ENCODE data around the gene GFPT2.

Gene GFPT2

GRCh38 chr5:180346358-180346757 lies 6.8 kb downstream of the GFPT2 start:
- Histone ChIP-seq H3K27me3 (ENCODE audit: control insufficient read depth in 1 of 2, insufficient read depth in 2 of 2, low read length in 2 of 2) (no peaks in the 10 kb centered on the region), H3K4me3 (ENCODE audit: low read depth in 1 of 2, low read length in 2 of 2) (no peak overlapping the region), H3K36me3 (ENCODE audit: insufficient read depth, low read length) (no peaks in the 10 kb centered on the region), H3K9me3 (ENCODE audit: low read length) (no peaks in the 10 kb centered on the region), H3K9ac (ENCODE audit: low read length) (no peak overlapping the region), H3K27ac (ENCODE audit: low read depth, low read length) (no peak overlapping the region), H3K4me1 (ENCODE audit: insufficient read depth, low read length) (peaks cover 18% of the 10 kb centered on the region)

- Histone ChIP-seq H3K27me3 (ENCODE audit: control insufficient read depth in 1 of 2, insufficient read depth in 2 of 2, low read length in 2 of 2) (no peaks in the 10 kb centered on the region), H3K36me3 (ENCODE audit: insufficient read depth, low read length) (no peaks in the 10 kb centered on the region), H3K9me3 (ENCODE audit: low read length) (no peaks in the 10 kb centered on the region), H3K9ac (ENCODE audit: low read length) (no peak overlapping the region), H3K27ac (ENCODE audit: low read depth, low read length) (no peak overlapping the region), H3K4me1 (ENCODE audit: insufficient read depth, low read length) (peaks cover 18% of the 10 kb centered on the region), H3K4me3 (ENCODE audit: low read depth in 1 of 2, low read length in 2 of 2) (no peak overlapping the region)
Observed at GRCh38 chr5:180345781-180346180, 7.4 kb downstream of the GFPT2 start.

- no peaks in the 10 kb centered on the region for H3K36me3 ChIP-seq (ENCODE audit: insufficient read depth, low read length)
- no peak overlapping the region for H3K27ac ChIP-seq (ENCODE audit: low read depth, low read length)
- H3K9ac ChIP-seq (ENCODE audit: low read length): no peak overlapping the region
- no peaks in the 10 kb centered on the region for H3K27me3 ChIP-seq (ENCODE audit: control insufficient read depth in 1 of 2, insufficient read depth in 2 of 2, low read length in 2 of 2)
- H3K9me3 ChIP-seq (ENCODE audit: low read length): no peaks in the 10 kb centered on the region
- no peak overlapping the region for H3K4me3 ChIP-seq (ENCODE audit: low read depth in 1 of 2, low read length in 2 of 2)
- peaks cover 18% of the 10 kb centered on the region for H3K4me1 ChIP-seq (ENCODE audit: insufficient read depth, low read length)
Observed at GRCh38 chr5:180345186-180345585, 8.0 kb downstream of the GFPT2 start.

- H3K4me3 ChIP-seq (ENCODE audit: low read depth in 1 of 2, low read length in 2 of 2): no peak overlapping the region
- H3K27ac ChIP-seq (ENCODE audit: low read depth, low read length): no peak overlapping the region
- H3K9me3 ChIP-seq (ENCODE audit: low read length): no peaks in the 10 kb centered on the region
- no peaks in the 10 kb centered on the region for H3K27me3 ChIP-seq (ENCODE audit: control insufficient read depth in 1 of 2, insufficient read depth in 2 of 2, low read length in 2 of 2)
- no peaks in the 10 kb centered on the region for H3K36me3 ChIP-seq (ENCODE audit: insufficient read depth, low read length)
- no peak overlapping the region for H3K9ac ChIP-seq (ENCODE audit: low read length)
- peaks cover 18% of the 10 kb centered on the region for H3K4me1 ChIP-seq (ENCODE audit: insufficient read depth, low read length)
Observed at GRCh38 chr5:180344696-180344999, 8.5 kb downstream of the GFPT2 start.

- H3K36me3 ChIP-seq (ENCODE audit: insufficient read depth, low read length): no peaks in the 10 kb centered on the region
- H3K27ac ChIP-seq (ENCODE audit: low read depth, low read length): no peak overlapping the region
- peaks cover 18% of the 10 kb centered on the region for H3K4me1 ChIP-seq (ENCODE audit: insufficient read depth, low read length)
- no peak overlapping the region for H3K9ac ChIP-seq (ENCODE audit: low read length)
- no peaks in the 10 kb centered on the region for H3K9me3 ChIP-seq (ENCODE audit: low read length)
- H3K4me3 ChIP-seq (ENCODE audit: low read depth in 1 of 2, low read length in 2 of 2): no peak overlapping the region
- H3K27me3 ChIP-seq (ENCODE audit: control insufficient read depth in 1 of 2, insufficient read depth in 2 of 2, low read length in 2 of 2): no peaks in the 10 kb centered on the region
Observed at GRCh38 chr5:180343831-180344695, 9.1 kb downstream of the GFPT2 start.

- H3K9me3 ChIP-seq (ENCODE audit: low read length): no peaks in the 10 kb centered on the region
- no peak overlapping the region for H3K9ac ChIP-seq (ENCODE audit: low read length)
- no peak overlapping the region for H3K4me3 ChIP-seq (ENCODE audit: low read depth in 1 of 2, low read length in 2 of 2)
- peaks cover 18% of the 10 kb centered on the region for H3K4me1 ChIP-seq (ENCODE audit: insufficient read depth, low read length)
- H3K27ac ChIP-seq (ENCODE audit: low read depth, low read length): no peak overlapping the region
- no peaks in the 10 kb centered on the region for H3K36me3 ChIP-seq (ENCODE audit: insufficient read depth, low read length)
- no peaks in the 10 kb centered on the region for H3K27me3 ChIP-seq (ENCODE audit: control insufficient read depth in 1 of 2, insufficient read depth in 2 of 2, low read length in 2 of 2)
Observed at GRCh38 chr5:180343110-180343830, 9.9 kb downstream of the GFPT2 start.

- H3K36me3 ChIP-seq (ENCODE audit: insufficient read depth, low read length): no peaks in the 10 kb centered on the region
- H3K9ac ChIP-seq (ENCODE audit: low read length): no peak overlapping the region
- no peaks in the 10 kb centered on the region for H3K9me3 ChIP-seq (ENCODE audit: low read length)
- no peak overlapping the region for H3K4me3 ChIP-seq (ENCODE audit: low read depth in 1 of 2, low read length in 2 of 2)
- H3K27me3 ChIP-seq (ENCODE audit: control insufficient read depth in 1 of 2, insufficient read depth in 2 of 2, low read length in 2 of 2): no peaks in the 10 kb centered on the region
- H3K27ac ChIP-seq (ENCODE audit: low read depth, low read length): no peak overlapping the region
- peaks cover 18% of the 10 kb centered on the region for H3K4me1 ChIP-seq (ENCODE audit: insufficient read depth, low read length)
Observed at GRCh38 chr5:180341595-180341994, 11.5 kb downstream of the GFPT2 start.

GRCh38 chr5:180340856-180341255 lies 12.3 kb downstream of the GFPT2 start:
- H3K9ac ChIP-seq (ENCODE audit: low read length): no peak overlapping the region
- no peak overlapping the region for H3K27ac ChIP-seq (ENCODE audit: low read depth, low read length)
- H3K9me3 ChIP-seq (ENCODE audit: low read length): no peaks in the 10 kb centered on the region
- no peak overlapping the region for H3K4me3 ChIP-seq (ENCODE audit: low read depth in 1 of 2, low read length in 2 of 2)
- H3K36me3 ChIP-seq (ENCODE audit: insufficient read depth, low read length): peaks cover 1% of the 10 kb centered on the region
- peaks cover 18% of the 10 kb centered on the region for H3K4me1 ChIP-seq (ENCODE audit: insufficient read depth, low read length)
- no peaks in the 10 kb centered on the region for H3K27me3 ChIP-seq (ENCODE audit: control insufficient read depth in 1 of 2, insufficient read depth in 2 of 2, low read length in 2 of 2)

GRCh38 chr5:180339583-180340183 lies 13.5 kb downstream of the GFPT2 start:
- no peak overlapping the region for H3K4me3 ChIP-seq (ENCODE audit: low read depth in 1 of 2, low read length in 2 of 2)
- no peaks in the 10 kb centered on the region for H3K27me3 ChIP-seq (ENCODE audit: control insufficient read depth in 1 of 2, insufficient read depth in 2 of 2, low read length in 2 of 2)
- H3K9me3 ChIP-seq (ENCODE audit: low read length): no peaks in the 10 kb centered on the region
- no peak overlapping the region for H3K9ac ChIP-seq (ENCODE audit: low read length)
- peaks cover 13% of the 10 kb centered on the region for H3K36me3 ChIP-seq (ENCODE audit: insufficient read depth, low read length)
- no peak overlapping the region for H3K27ac ChIP-seq (ENCODE audit: low read depth, low read length)
- H3K4me1 ChIP-seq (ENCODE audit: insufficient read depth, low read length): peaks cover 15% of the 10 kb centered on the region

GRCh38 chr5:180338001-180338707 lies 15.0 kb downstream of the GFPT2 start:
- H3K4me3 ChIP-seq (ENCODE audit: low read depth in 1 of 2, low read length in 2 of 2): no peak overlapping the region
- no peaks in the 10 kb centered on the region for H3K9me3 ChIP-seq (ENCODE audit: low read length)
- H3K4me1 ChIP-seq (ENCODE audit: insufficient read depth, low read length): peaks cover 10% of the 10 kb centered on the region
- peaks cover 18% of the 10 kb centered on the region for H3K36me3 ChIP-seq (ENCODE audit: insufficient read depth, low read length)
- no peaks in the 10 kb centered on the region for H3K27me3 ChIP-seq (ENCODE audit: control insufficient read depth in 1 of 2, insufficient read depth in 2 of 2, low read length in 2 of 2)
- H3K27ac ChIP-seq (ENCODE audit: low read depth, low read length): no peak overlapping the region
- H3K9ac ChIP-seq (ENCODE audit: low read length): no peak overlapping the region

Data from muscle layer of colon (tissue), 2 donors.